Esophagus squamous epithelium (tissue), 4 donors: Measurements from ENCODE around the gene MYH7.

ENCODE experiments used
- POLR2A ChIP-seq, 4 donors: fragments of 450-650 bp; IDR thresholded peaks; one replicate each; pipeline ENCODE4 v1.6.1; 2017; ENCODE audit warnings: antibody characterized with exemption in 4 of 4, mild to moderate bottlenecking in 4 of 4, moderate library complexity in 3 of 4
- TF ChIP-seq, protein P1 (sequence below), 6 experiments: fragments of 450-650 bp in 4 of 6; fragments of 200-600 bp in 2 of 6; sonication (generic) in 2 of 6; IDR thresholded peaks; one replicate each; pipeline ENCODE4 v1.5.1; 2016 to 2019; ENCODE audit warnings: antibody characterized with exemption in 6 of 6, mild to moderate bottlenecking in 4 of 6, moderate library complexity in 4 of 6

DNA sequence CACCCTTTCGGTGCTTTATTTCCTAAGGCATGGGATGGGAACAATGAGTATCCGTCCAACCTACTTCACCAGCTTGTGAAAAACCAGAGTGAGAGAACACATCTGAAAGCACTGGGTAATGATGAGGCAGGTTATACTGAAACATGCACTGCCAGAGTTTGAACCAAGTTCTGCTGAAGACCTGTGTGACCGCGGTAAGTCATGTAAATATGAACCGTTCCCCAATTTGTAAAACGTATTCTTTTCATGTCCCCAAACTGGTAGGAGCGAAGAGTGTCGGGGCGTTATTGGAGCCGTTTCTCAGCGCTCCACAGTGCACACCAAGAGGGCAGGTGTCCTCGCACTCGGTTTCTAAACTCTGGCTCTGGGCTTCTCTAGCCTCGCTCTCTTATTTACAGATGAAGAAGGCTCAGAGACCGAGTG, 33.3 kb upstream of the MYH7 start:
- no peak for TF ChIP-seq POLR2A (IDR thresholded peaks at IDR 0.05)
- TF ChIP-seq, protein P1, sequence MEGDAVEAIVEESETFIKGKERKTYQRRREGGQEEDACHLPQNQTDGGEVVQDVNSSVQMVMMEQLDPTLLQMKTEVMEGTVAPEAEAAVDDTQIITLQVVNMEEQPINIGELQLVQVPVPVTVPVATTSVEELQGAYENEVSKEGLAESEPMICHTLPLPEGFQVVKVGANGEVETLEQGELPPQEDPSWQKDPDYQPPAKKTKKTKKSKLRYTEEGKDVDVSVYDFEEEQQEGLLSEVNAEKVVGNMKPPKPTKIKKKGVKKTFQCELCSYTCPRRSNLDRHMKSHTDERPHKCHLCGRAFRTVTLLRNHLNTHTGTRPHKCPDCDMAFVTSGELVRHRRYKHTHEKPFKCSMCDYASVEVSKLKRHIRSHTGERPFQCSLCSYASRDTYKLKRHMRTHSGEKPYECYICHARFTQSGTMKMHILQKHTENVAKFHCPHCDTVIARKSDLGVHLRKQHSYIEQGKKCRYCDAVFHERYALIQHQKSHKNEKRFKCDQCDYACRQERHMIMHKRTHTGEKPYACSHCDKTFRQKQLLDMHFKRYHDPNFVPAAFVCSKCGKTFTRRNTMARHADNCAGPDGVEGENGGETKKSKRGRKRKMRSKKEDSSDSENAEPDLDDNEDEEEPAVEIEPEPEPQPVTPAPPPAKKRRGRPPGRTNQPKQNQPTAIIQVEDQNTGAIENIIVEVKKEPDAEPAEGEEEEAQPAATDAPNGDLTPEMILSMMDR (IDR thresholded peaks at IDR 0.05) = no peak
